ENCODE results near the gene POU2F1. TPM values are rescaled to one million over a fixed set of nuclear protein-coding genes. Genes with fewer than 3 reads are reported as not detected.

Gene POU2F1
- total RNA-seq, 1 donor from 2014 or later = 68.0 TPM

DNA sequence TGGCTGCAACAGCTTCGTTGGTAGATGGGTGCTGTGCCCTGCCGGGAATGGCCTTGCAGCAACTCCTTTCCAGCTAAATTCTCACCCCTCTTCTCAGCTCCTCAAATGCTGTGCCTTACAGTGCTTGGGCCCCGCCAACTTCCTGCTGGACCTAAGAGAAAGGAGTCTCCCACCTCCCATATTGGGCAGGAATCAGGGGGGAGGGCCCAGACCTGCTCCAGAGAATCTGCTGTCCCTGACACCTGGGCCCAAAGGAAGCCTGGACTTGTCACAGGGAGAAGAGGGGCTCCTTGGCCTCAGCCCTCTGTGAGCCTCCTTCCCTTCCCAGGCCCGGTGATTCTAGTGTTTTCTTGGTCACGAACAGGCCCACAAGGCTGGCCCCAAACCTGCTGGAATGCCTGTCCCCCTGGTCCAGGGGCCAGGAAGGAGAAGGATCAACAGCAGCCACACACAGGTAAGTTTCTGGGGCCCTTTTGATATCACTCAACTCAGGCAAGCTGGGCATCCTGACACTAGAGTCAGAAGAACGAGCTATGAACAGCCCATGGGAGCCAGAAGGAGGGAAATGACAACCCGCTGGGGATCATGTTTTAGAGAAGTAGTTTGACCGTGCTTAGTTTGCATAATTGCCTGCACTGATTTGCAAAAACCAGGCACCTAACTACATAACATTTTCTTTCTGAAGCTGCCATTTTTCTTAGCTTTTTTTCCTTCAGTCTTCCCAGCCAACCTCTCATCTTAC is 211.4 kb downstream of the POU2F1 start:
- Histone ChIP-seq H3K27me3 (no peaks in the 10 kb centered on the region), H2AFZ (replicated peaks) (no peak overlapping the region), H3K4me3 (no peak overlapping the region), H3K9me3 (ENCODE audit: low read depth) (no peaks in the 10 kb centered on the region), H3K36me3 (no peaks in the 10 kb centered on the region), H3K4me2 (no peak overlapping the region), H3K79me2 (ENCODE audit: low read depth) (no peaks in the 10 kb centered on the region), H3K4me1 (peaks cover 25% of the 10 kb centered on the region), H3K9ac (no peak overlapping the region), H4K20me1 (ENCODE audit: low read depth) (no peaks in the 10 kb centered on the region), H3K27ac (no peak overlapping the region), H3F3A (ENCODE audit: low read depth) (peaks cover 10% of the 10 kb centered on the region)
- peaks cover 37% of the 10 kb centered on the region for H3K4me1 Mint-ChIP-seq
- peak overlapping the region; percentile 53 for H3K27ac Mint-ChIP-seq
- H3K36me3 Mint-ChIP-seq = peaks cover 4% of the 10 kb centered on the region
- peaks cover 5% of the 10 kb centered on the region for H3K27me3 Mint-ChIP-seq (ENCODE audit: insufficient read depth, low read depth)
- no peak for TF ChIP-seq EZH2 (IDR thresholded peaks at IDR 0.05)
- TF ChIP-seq, protein P1, sequence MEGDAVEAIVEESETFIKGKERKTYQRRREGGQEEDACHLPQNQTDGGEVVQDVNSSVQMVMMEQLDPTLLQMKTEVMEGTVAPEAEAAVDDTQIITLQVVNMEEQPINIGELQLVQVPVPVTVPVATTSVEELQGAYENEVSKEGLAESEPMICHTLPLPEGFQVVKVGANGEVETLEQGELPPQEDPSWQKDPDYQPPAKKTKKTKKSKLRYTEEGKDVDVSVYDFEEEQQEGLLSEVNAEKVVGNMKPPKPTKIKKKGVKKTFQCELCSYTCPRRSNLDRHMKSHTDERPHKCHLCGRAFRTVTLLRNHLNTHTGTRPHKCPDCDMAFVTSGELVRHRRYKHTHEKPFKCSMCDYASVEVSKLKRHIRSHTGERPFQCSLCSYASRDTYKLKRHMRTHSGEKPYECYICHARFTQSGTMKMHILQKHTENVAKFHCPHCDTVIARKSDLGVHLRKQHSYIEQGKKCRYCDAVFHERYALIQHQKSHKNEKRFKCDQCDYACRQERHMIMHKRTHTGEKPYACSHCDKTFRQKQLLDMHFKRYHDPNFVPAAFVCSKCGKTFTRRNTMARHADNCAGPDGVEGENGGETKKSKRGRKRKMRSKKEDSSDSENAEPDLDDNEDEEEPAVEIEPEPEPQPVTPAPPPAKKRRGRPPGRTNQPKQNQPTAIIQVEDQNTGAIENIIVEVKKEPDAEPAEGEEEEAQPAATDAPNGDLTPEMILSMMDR (IDR thresholded peaks at IDR 0.05) = no peak
- no peak for TF ChIP-seq EZH2phosphoT487 (IDR thresholded peaks at IDR 0.05)
- H3K9me3 Mint-ChIP-seq = peaks cover 15% of the 10 kb centered on the region
- no peak for DNase-seq (ENCODE audit: low spot score)
- H3K4me3 Mint-ChIP-seq = no peak overlapping the region

DNA sequence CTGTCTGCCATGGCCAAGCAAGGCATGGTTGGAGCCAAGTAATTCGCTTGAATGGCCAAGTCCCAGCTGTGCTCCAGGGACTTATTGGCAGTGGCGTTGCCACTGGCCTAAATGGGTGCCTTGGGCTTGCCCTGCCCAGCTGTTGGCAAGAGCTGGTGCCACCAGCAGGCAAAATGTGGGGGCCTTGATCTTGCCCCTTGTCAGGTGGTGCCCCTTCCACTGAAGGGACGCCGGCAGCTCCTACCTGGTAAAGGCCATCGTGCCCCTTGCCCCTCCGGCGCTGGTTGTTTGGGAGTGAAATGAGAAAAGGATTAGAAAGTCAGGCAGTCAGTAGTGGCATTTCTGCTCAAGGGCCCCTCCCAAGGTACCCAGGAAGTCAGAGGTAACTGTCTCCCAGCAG is 212.1 kb downstream of the POU2F1 start:
- no peak overlapping the region for H3K4me3 Mint-ChIP-seq
- H3F3A ChIP-seq (ENCODE audit: low read depth) = peaks cover 10% of the 10 kb centered on the region
- peaks cover 6% of the 10 kb centered on the region for H3K36me3 Mint-ChIP-seq
- no peak for DNase-seq (ENCODE audit: low spot score)
- no peak overlapping the region for H3K27ac ChIP-seq
- no peaks in the 10 kb centered on the region for H3K9me3 ChIP-seq (ENCODE audit: low read depth)
- H3K4me2 ChIP-seq = no peak overlapping the region
- H3K79me2 ChIP-seq (ENCODE audit: low read depth) = no peaks in the 10 kb centered on the region
- H3K27ac Mint-ChIP-seq = no peak overlapping the region
- H2AFZ ChIP-seq (replicated peaks) = no peak overlapping the region
- no peak overlapping the region for H3K4me3 ChIP-seq
- H3K27me3 Mint-ChIP-seq (ENCODE audit: insufficient read depth, low read depth) = peaks cover 11% of the 10 kb centered on the region
- no peaks in the 10 kb centered on the region for H3K36me3 ChIP-seq
- H3K27me3 ChIP-seq = no peaks in the 10 kb centered on the region
- no peaks in the 10 kb centered on the region for H4K20me1 ChIP-seq (ENCODE audit: low read depth)
- H3K9me3 Mint-ChIP-seq = peaks cover 20% of the 10 kb centered on the region
- H3K4me1 Mint-ChIP-seq = peaks cover 31% of the 10 kb centered on the region
- no peak overlapping the region for H3K9ac ChIP-seq
- H3K4me1 ChIP-seq = peaks cover 25% of the 10 kb centered on the region
- TF ChIP-seq, protein P1 (IDR thresholded peaks at IDR 0.05) = no peak
- TF ChIP-seq EZH2phosphoT487 (IDR thresholded peaks at IDR 0.05) = no peak
- TF ChIP-seq EZH2 (IDR thresholded peaks at IDR 0.05) = no peak

DNA sequence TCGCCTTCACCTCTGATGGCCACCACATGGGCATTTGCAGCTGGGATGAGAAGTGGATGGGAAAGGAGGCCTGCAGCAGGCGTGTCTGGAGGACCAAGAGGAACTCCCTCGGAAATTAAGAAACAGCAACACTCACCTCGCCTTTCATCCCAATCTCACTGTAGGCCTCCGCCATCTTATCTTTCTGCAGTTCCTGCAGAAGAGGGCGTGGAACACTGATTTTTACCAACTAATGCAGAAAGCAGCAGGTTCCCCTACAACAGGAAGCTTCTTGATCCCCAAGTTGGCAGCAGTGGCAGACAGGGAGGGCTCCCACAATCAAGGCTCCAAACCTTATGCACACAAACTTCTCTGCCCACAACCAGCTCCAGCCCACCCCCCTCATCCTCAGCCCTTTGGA is 213.2 kb downstream of the POU2F1 start:
- peaks cover 5% of the 10 kb centered on the region for H3K36me3 Mint-ChIP-seq
- peaks cover 33% of the 10 kb centered on the region for H3K4me1 Mint-ChIP-seq
- Histone ChIP-seq H3K27ac (no peak overlapping the region), H3K79me2 (ENCODE audit: low read depth) (no peaks in the 10 kb centered on the region), H4K20me1 (ENCODE audit: low read depth) (no peaks in the 10 kb centered on the region), H3K9ac (no peak overlapping the region), H3K9me3 (ENCODE audit: low read depth) (no peaks in the 10 kb centered on the region), H2AFZ (replicated peaks) (no peak overlapping the region), H3K36me3 (no peaks in the 10 kb centered on the region), H3K4me3 (no peak overlapping the region), H3K4me2 (no peak overlapping the region), H3K27me3 (peaks cover 11% of the 10 kb centered on the region), H3K4me1 (peaks cover 25% of the 10 kb centered on the region), H3F3A (ENCODE audit: low read depth) (peaks cover 10% of the 10 kb centered on the region)
- H3K4me3 Mint-ChIP-seq = no peak overlapping the region
- DNase-seq (ENCODE audit: low spot score) = no peak
- no peak overlapping the region for H3K27ac Mint-ChIP-seq
- peaks cover 20% of the 10 kb centered on the region for H3K9me3 Mint-ChIP-seq
- H3K27me3 Mint-ChIP-seq (ENCODE audit: insufficient read depth, low read depth) = peaks cover 13% of the 10 kb centered on the region
- no peak for TF ChIP-seq EZH2 (IDR thresholded peaks at IDR 0.05)
- TF ChIP-seq EZH2phosphoT487 (IDR thresholded peaks at IDR 0.05) = no peak
- TF ChIP-seq, protein P1 (IDR thresholded peaks at IDR 0.05) = no peak

Data from neural progenitor cell (in vitro differentiated cells).